ENCODE results near the gene TMCO1.
"Not testable (repeated sequence)": the region's sequence is repeated elsewhere in the genome, so short reads cannot be mapped to it uniquely, and the experiment has no call there.

TMCO1 gene

GRCh38 chr1:165747632-165748447 is 20.8 kb downstream of the TMCO1 start:
- no peak for DNase-seq (ENCODE audit: low read depth in 4 of 4, low spot score in 1 of 4)

GRCh38 chr1:165744913-165745312 is 23.8 kb downstream of the TMCO1 start:
- not testable (repeated sequence) for DNase-seq (ENCODE audit: low read depth in 4 of 4, low spot score in 1 of 4)

- no peak for DNase-seq (ENCODE audit: low read depth in 4 of 4, low spot score in 1 of 4)
Measured at GRCh38 chr1:165742194-165742593, 26.5 kb downstream of the TMCO1 start.

- no peak for DNase-seq (ENCODE audit: low read depth in 4 of 4, low spot score in 1 of 4)
Measured at GRCh38 chr1:165738794-165739193, 29.9 kb downstream of the TMCO1 start.

- DNase-seq (ENCODE audit: low read depth in 4 of 4, low spot score in 1 of 4): no peak
Measured at GRCh38 chr1:165737196-165737595, 31.5 kb downstream of the TMCO1 start.

- DNase-seq (ENCODE audit: low read depth in 4 of 4, low spot score in 1 of 4): no peak
Measured at GRCh38 chr1:165734906-165735305, 33.8 kb downstream of the TMCO1 start.

GRCh38 chr1:165726841-165727240 is 41.8 kb downstream of the TMCO1 start:
- DNase-seq (ENCODE audit: low read depth in 4 of 4, low spot score in 1 of 4): no peak

- DNase-seq (ENCODE audit: low read depth in 4 of 4, low spot score in 1 of 4): no peak
Measured at GRCh38 chr1:165726169-165726568, 42.5 kb downstream of the TMCO1 start.

GRCh38 chr1:165717918-165718515 is 50.7 kb downstream of the TMCO1 start:
- peak in 1 of 4 experiments; percentile 7 for DNase-seq (ENCODE audit: low read depth in 4 of 4, low spot score in 1 of 4)

- DNase-seq (ENCODE audit: low read depth in 4 of 4, low spot score in 1 of 4): not testable (repeated sequence)
Measured at GRCh38 chr1:165716265-165717051, 52.2 kb downstream of the TMCO1 start.

GRCh38 chr1:165712764-165713163 is 55.9 kb downstream of the TMCO1 start:
- no peak for DNase-seq (ENCODE audit: low read depth in 4 of 4, low spot score in 1 of 4)

GRCh38 chr1:165707984-165708706 is 60.5 kb downstream of the TMCO1 start:
- no peak for DNase-seq (ENCODE audit: low read depth in 4 of 4, low spot score in 1 of 4)

GRCh38 chr1:165703648-165704047 is 65.0 kb downstream of the TMCO1 start:
- DNase-seq (ENCODE audit: low read depth in 4 of 4, low spot score in 1 of 4): no peak

GRCh38 chr1:165701922-165702321 is 66.7 kb downstream of the TMCO1 start:
- DNase-seq (ENCODE audit: low read depth in 4 of 4, low spot score in 1 of 4): not testable (repeated sequence)

GRCh38 chr1:165699577-165699976 is 69.1 kb downstream of the TMCO1 start:
- DNase-seq (ENCODE audit: low read depth in 4 of 4, low spot score in 1 of 4): no peak

GRCh38 chr1:165698761-165699052 is 70.0 kb downstream of the TMCO1 start:
- no peak for DNase-seq (ENCODE audit: low read depth in 4 of 4, low spot score in 1 of 4)

- peak; percentile 59 to 92 (median 72) for DNase-seq (ENCODE audit: low read depth in 4 of 4, low spot score in 1 of 4)
Measured at GRCh38 chr1:165697881-165698760, 70.5 kb downstream of the TMCO1 start, which contains the start of gene ALDH9A1. ALDH9A1 (minus strand) TSS chr1:165698562; CDS start chr1:165698558, 4 bp downstream.

- no peak for DNase-seq (ENCODE audit: low read depth in 4 of 4, low spot score in 1 of 4)
Measured at GRCh38 chr1:165697491-165697880, 71.2 kb downstream of the TMCO1 start.

GRCh38 chr1:165696625-165697100 is 72.0 kb downstream of the TMCO1 start:
- DNase-seq (ENCODE audit: low read depth in 4 of 4, low spot score in 1 of 4): no peak

GRCh38 chr1:165695031-165695430 is 73.6 kb downstream of the TMCO1 start:
- no peak for DNase-seq (ENCODE audit: low read depth in 4 of 4, low spot score in 1 of 4)
